ENCODE measurements around the gene FOSL1. TPM values are rescaled to one million over a fixed set of nuclear protein-coding genes. Genes with fewer than 3 reads are reported as not detected.

The FOSL1 gene
- polyA plus RNA-seq, 1 donor (not counting 4 experiments of a cell fraction or from before 2014, with no cell fraction given), result 21.8 TPM

GRCh38 chr11:65900899-65901180 is 652 bp upstream of the FOSL1 start:
- H3K9me3 ChIP-seq (ENCODE audit: control insufficient read depth, low read depth, low read length), result no peaks in the 10 kb centered on the region
- no peaks in the 10 kb centered on the region for H3K27me3 ChIP-seq (ENCODE audit: control insufficient read depth, extremely low read depth, insufficient read depth, low read length)
- H3K4me2 ChIP-seq (ENCODE audit: control insufficient read depth, extremely low read depth, insufficient read depth, low read depth, low read length), result peak overlapping the region; percentile 82
- TF ChIP-seq CTCF (optimal IDR thresholded peaks at IDR 0.05 in 1 of 3, IDR thresholded peaks at IDR 0.05 in 1 of 3, conservative IDR thresholded peaks at IDR 0.05 in 1 of 3; ENCODE audit: extremely low read depth in 1 of 3, insufficient read depth in 2 of 3, low read length in 3 of 3) (no peak), EZH2 (IDR thresholded peaks at IDR 0.05; ENCODE audit: low read length) (no peak)
- DNase-seq (ENCODE audit: low read depth, low spot score) (no peak), FAIRE-seq (no peak)
- H3K4me1 ChIP-seq (ENCODE audit: control insufficient read depth, extremely low read depth, insufficient read depth, low read length), result peaks cover 57% of the 10 kb centered on the region
- H3K79me2 ChIP-seq (ENCODE audit: control insufficient read depth, insufficient read depth, low read length), result peaks cover 51% of the 10 kb centered on the region
- H2AFZ ChIP-seq (ENCODE audit: control insufficient read depth, low read length), result no peak overlapping the region
- peak overlapping the region; percentile 76 for H3K27ac ChIP-seq (ENCODE audit: control insufficient read depth, insufficient read depth, low read length)
- peak overlapping the region in 2 of 3 experiments; percentile 44 to 51 for H3K4me3 ChIP-seq (ENCODE audit: control insufficient read depth in 2 of 3, extremely low read depth in 1 of 3, insufficient read depth in 2 of 3, low read depth in 1 of 3, low read length in 3 of 3)
- peak overlapping the region; percentile 44 for H3K9ac ChIP-seq (ENCODE audit: control insufficient read depth, extremely low read depth, insufficient read depth, low read length)
- H3K36me3 ChIP-seq (ENCODE audit: control insufficient read depth in 2 of 2, extremely low read depth in 1 of 2, insufficient read depth in 2 of 2, low read length in 2 of 2), result peaks cover 13 to 26% of the 10 kb centered on the region in 2 experiments
- peaks cover 18% of the 10 kb centered on the region for H4K20me1 ChIP-seq (ENCODE audit: control insufficient read depth, extremely low read depth, insufficient read depth, low read length)
- dilution Hi-C loops (cut with MboI; ENCODE audit: extremely low pct_ligation_motif_present, low sequenced_read_pairs), result no loop called here
- peaks cover 2% of the 10 kb centered on the region for H3K9me1 ChIP-seq (ENCODE audit: control insufficient read depth, extremely low read depth, insufficient read depth, low read length)

GRCh38 chr11:65899356-65900124 is 648 bp downstream of the FOSL1 start:
- no peak for TF ChIP-seq EZH2 (IDR thresholded peaks at IDR 0.05; ENCODE audit: low read length)
- peak in 2 of 3 experiments; percentile 6 to 22 for TF ChIP-seq CTCF (optimal IDR thresholded peaks at IDR 0.05 in 1 of 3, IDR thresholded peaks at IDR 0.05 in 1 of 3, conservative IDR thresholded peaks at IDR 0.05 in 1 of 3; ENCODE audit: extremely low read depth in 1 of 3, insufficient read depth in 2 of 3, low read length in 3 of 3)
- Histone ChIP-seq H2AFZ (ENCODE audit: control insufficient read depth, low read length) (no peak overlapping the region), H4K20me1 (ENCODE audit: control insufficient read depth, extremely low read depth, insufficient read depth, low read length) (peaks cover 26% of the 10 kb centered on the region), H3K27me3 (ENCODE audit: control insufficient read depth, extremely low read depth, insufficient read depth, low read length) (no peaks in the 10 kb centered on the region), H3K79me2 (ENCODE audit: control insufficient read depth, insufficient read depth, low read length) (peaks cover 60% of the 10 kb centered on the region), H3K36me3 (ENCODE audit: control insufficient read depth in 2 of 2, extremely low read depth in 1 of 2, insufficient read depth in 2 of 2, low read length in 2 of 2) (peaks cover 18 to 32% of the 10 kb centered on the region in 2 experiments), H3K4me1 (ENCODE audit: control insufficient read depth, extremely low read depth, insufficient read depth, low read length) (peaks cover 65% of the 10 kb centered on the region), H3K4me2 (ENCODE audit: control insufficient read depth, extremely low read depth, insufficient read depth, low read depth, low read length) (peak overlapping the region; percentile 22), H3K9me1 (ENCODE audit: control insufficient read depth, extremely low read depth, insufficient read depth, low read length) (peaks cover 2% of the 10 kb centered on the region), H3K4me3 (ENCODE audit: control insufficient read depth in 2 of 3, extremely low read depth in 1 of 3, insufficient read depth in 2 of 3, low read depth in 1 of 3, low read length in 3 of 3) (peak overlapping the region; percentile 94 to 99 (median 97)), H3K27ac (ENCODE audit: control insufficient read depth, insufficient read depth, low read length) (peak overlapping the region; percentile 98), H3K9ac (ENCODE audit: control insufficient read depth, extremely low read depth, insufficient read depth, low read length) (peak overlapping the region; percentile 99), H3K9me3 (ENCODE audit: control insufficient read depth, low read depth, low read length) (no peaks in the 10 kb centered on the region)
- FAIRE-seq (no peak), DNase-seq (ENCODE audit: low read depth, low spot score) (no peak)
- dilution Hi-C loops (cut with MboI; ENCODE audit: extremely low pct_ligation_motif_present, low sequenced_read_pairs), result no loop called here

Measured in keratinocyte (primary cell).